ENCODE results near the gene MBNL1. TPM values are rescaled to one million over a fixed set of nuclear protein-coding genes. Genes with fewer than 3 reads are reported as not detected.

Gene MBNL1
- polyA plus RNA-seq, 1 donor from 2014 or later, result 12.7 TPM

DNA sequence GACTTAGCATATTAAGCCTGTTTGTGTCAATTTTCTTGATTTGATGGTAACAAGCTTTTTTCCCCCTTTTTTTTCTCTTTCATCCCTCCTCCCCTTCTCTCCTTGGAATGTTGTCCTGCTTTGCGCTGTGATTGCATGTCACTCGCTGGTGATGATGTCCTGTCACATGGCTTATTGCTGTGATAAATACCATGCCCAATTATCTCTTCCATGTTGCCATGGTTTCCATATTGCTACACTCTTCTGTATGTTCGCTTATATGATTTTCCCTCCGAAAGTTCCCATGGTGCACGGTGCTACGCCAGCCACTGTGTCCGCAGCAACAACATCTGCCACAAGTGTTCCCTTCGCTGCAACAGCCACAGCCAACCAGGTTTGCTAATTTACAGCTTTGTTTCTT lies 187.3 kb downstream of the MBNL1 start:
- Histone ChIP-seq H3K79me2 (replicated peaks; ENCODE audit: insufficient read depth, low read length) (no peaks in the 10 kb centered on the region), H2AFZ (ENCODE audit: low read depth, low read length) (no peak overlapping the region), H3K4me2 (ENCODE audit: low read length) (no peak overlapping the region), H3K36me3 (ENCODE audit: insufficient read depth, low read length) (peaks cover 4% of the 10 kb centered on the region), H3K4me3 (ENCODE audit: low read length) (peak overlapping the region; percentile 44), H4K20me1 (ENCODE audit: insufficient read depth) (no peaks in the 10 kb centered on the region), H3K9ac (ENCODE audit: low read length) (no peak overlapping the region), H3K27ac (ENCODE audit: low read length) (peak overlapping the region; percentile 66), H3F3A (ENCODE audit: insufficient read depth, low read length, poor library complexity, severe bottlenecking) (no peaks in the 10 kb centered on the region), H3K9me2 (ENCODE audit: insufficient read depth, low read length) (no peaks in the 10 kb centered on the region), H3K9me3 (ENCODE audit: low read length) (no peaks in the 10 kb centered on the region), H3K27me3 (ENCODE audit: insufficient read depth, low read depth, low read length) (no peaks in the 10 kb centered on the region)
- TF ChIP-seq POLR2AphosphoS5 (IDR thresholded peaks at IDR 0.05) (peak; percentile 70), RAD21 (conservative IDR thresholded peaks at IDR 0.05) (no peak), MXI1 (conservative IDR thresholded peaks at IDR 0.05; ENCODE audit: poor library complexity, severe bottlenecking) (peak; percentile 32), EP300 (conservative IDR thresholded peaks at IDR 0.05; ENCODE audit: poor library complexity, severe bottlenecking) (peak; percentile 68), CTCF (IDR thresholded peaks at IDR 0.05; ENCODE audit: poor library complexity, severe bottlenecking) (no peak)
- TF ChIP-seq, protein P1, sequence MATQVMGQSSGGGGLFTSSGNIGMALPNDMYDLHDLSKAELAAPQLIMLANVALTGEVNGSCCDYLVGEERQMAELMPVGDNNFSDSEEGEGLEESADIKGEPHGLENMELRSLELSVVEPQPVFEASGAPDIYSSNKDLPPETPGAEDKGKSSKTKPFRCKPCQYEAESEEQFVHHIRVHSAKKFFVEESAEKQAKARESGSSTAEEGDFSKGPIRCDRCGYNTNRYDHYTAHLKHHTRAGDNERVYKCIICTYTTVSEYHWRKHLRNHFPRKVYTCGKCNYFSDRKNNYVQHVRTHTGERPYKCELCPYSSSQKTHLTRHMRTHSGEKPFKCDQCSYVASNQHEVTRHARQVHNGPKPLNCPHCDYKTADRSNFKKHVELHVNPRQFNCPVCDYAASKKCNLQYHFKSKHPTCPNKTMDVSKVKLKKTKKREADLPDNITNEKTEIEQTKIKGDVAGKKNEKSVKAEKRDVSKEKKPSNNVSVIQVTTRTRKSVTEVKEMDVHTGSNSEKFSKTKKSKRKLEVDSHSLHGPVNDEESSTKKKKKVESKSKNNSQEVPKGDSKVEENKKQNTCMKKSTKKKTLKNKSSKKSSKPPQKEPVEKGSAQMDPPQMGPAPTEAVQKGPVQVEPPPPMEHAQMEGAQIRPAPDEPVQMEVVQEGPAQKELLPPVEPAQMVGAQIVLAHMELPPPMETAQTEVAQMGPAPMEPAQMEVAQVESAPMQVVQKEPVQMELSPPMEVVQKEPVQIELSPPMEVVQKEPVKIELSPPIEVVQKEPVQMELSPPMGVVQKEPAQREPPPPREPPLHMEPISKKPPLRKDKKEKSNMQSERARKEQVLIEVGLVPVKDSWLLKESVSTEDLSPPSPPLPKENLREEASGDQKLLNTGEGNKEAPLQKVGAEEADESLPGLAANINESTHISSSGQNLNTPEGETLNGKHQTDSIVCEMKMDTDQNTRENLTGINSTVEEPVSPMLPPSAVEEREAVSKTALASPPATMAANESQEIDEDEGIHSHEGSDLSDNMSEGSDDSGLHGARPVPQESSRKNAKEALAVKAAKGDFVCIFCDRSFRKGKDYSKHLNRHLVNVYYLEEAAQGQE (IDR thresholded peaks at IDR 0.05; ENCODE audit: borderline replicate concordance), result peak; percentile 56

GRCh38 chr3:152457500-152458375 lies 189.0 kb downstream of the MBNL1 start:
- H3K27me3 ChIP-seq (ENCODE audit: insufficient read depth, low read depth, low read length), result no peaks in the 10 kb centered on the region
- H3K9me3 ChIP-seq (ENCODE audit: low read length), result no peaks in the 10 kb centered on the region
- no peaks in the 10 kb centered on the region for H4K20me1 ChIP-seq (ENCODE audit: insufficient read depth)
- H3F3A ChIP-seq (ENCODE audit: insufficient read depth, low read length, poor library complexity, severe bottlenecking), result no peaks in the 10 kb centered on the region
- H3K4me3 ChIP-seq (ENCODE audit: low read length), result no peak overlapping the region
- H3K79me2 ChIP-seq (replicated peaks; ENCODE audit: insufficient read depth, low read length), result no peaks in the 10 kb centered on the region
- no peak overlapping the region for H3K4me2 ChIP-seq (ENCODE audit: low read length)
- peaks cover 6% of the 10 kb centered on the region for H3K36me3 ChIP-seq (ENCODE audit: insufficient read depth, low read length)
- H3K9me2 ChIP-seq (ENCODE audit: insufficient read depth, low read length), result no peaks in the 10 kb centered on the region
- H2AFZ ChIP-seq (ENCODE audit: low read depth, low read length), result no peak overlapping the region
- TF ChIP-seq, protein P1 (IDR thresholded peaks at IDR 0.05; ENCODE audit: borderline replicate concordance), result no peak
- no peak for TF ChIP-seq CTCF (IDR thresholded peaks at IDR 0.05; ENCODE audit: poor library complexity, severe bottlenecking)
- no peak for TF ChIP-seq RAD21 (conservative IDR thresholded peaks at IDR 0.05)
- TF ChIP-seq MXI1 (conservative IDR thresholded peaks at IDR 0.05; ENCODE audit: poor library complexity, severe bottlenecking), result no peak
- TF ChIP-seq EP300 (conservative IDR thresholded peaks at IDR 0.05; ENCODE audit: poor library complexity, severe bottlenecking), result no peak
- no peak for TF ChIP-seq POLR2AphosphoS5 (IDR thresholded peaks at IDR 0.05)
- no peak for TF ChIP-seq TAF1 (IDR thresholded peaks at IDR 0.05; ENCODE audit: low read depth)
- no peak for TF ChIP-seq SMC3 (conservative IDR thresholded peaks at IDR 0.05; ENCODE audit: poor library complexity)
- no peak for TF ChIP-seq EZH2 (IDR thresholded peaks at IDR 0.05; ENCODE audit: borderline replicate concordance, insufficient read depth, low read length, poor library complexity, severe bottlenecking)
- H3K27ac ChIP-seq (ENCODE audit: low read length), result peak overlapping the region; percentile 66
- no peak overlapping the region for H3K9ac ChIP-seq (ENCODE audit: low read length)

Data from neural cell (in vitro differentiated cells).